ENCODE results near the gene TRAPPC4.
"Not testable (repeated sequence)": the region's sequence is repeated elsewhere in the genome, so short reads cannot be mapped to it uniquely, and the experiment has no call there.

The TRAPPC4 gene

GRCh38 chr11:119006656-119007055 is 11.9 kb upstream of the TRAPPC4 start:
- no peak for DNase-seq
- in situ Hi-C loops (cut with HindIII; ENCODE audit: low pct_ligation_motif_present, low pct_unique_long_range_greater_than_20kb, low sequenced_read_pairs): no loop called here

DNA sequence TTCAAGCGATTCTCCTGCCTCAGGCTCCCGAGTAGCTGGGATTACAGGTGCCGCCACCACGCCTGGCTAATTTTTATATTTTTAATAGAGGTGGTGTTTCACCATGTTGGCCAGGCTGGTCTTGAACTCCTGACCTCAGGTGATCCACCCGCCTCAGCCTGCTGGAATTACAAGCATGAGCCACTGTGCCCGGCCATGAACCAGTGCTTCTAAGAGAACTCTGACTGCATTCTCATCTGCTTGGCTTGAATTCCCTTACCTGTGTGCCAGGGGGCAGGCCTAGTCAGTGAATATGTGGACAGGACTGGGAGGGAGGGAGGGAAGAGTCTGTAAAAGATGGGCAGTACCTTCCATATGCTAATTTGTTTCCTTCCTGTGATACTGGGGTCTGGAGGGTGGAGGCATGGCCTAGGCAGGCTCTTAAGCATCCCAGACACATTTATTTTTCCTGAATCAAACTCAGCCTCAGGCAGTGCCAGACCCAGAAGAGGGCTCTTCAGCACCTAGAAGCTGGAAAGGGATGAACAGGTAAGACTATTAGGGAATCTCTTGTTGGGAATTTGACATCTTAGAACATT is 7.0 kb upstream of the TRAPPC4 start:
- in situ Hi-C loops (cut with HindIII; ENCODE audit: low pct_ligation_motif_present, low pct_unique_long_range_greater_than_20kb, low sequenced_read_pairs): no loop called here
- DNase-seq: no peak

- in situ Hi-C loops (cut with HindIII; ENCODE audit: low pct_ligation_motif_present, low pct_unique_long_range_greater_than_20kb, low sequenced_read_pairs): no loop called here
These were observed 5.9 kb upstream of the TRAPPC4 start for GRCh38 chr11:119012629-119013170.

GRCh38 chr11:119014209-119014924 is 4.2 kb upstream of the TRAPPC4 start:
- no peak for DNase-seq
- in situ Hi-C loops (cut with HindIII; ENCODE audit: low pct_ligation_motif_present, low pct_unique_long_range_greater_than_20kb, low sequenced_read_pairs): no loop called here

More at GRCh38 chr11:119012629-119013170, 5.9 kb upstream of the TRAPPC4 start:
- DNase-seq: no peak

DNA sequence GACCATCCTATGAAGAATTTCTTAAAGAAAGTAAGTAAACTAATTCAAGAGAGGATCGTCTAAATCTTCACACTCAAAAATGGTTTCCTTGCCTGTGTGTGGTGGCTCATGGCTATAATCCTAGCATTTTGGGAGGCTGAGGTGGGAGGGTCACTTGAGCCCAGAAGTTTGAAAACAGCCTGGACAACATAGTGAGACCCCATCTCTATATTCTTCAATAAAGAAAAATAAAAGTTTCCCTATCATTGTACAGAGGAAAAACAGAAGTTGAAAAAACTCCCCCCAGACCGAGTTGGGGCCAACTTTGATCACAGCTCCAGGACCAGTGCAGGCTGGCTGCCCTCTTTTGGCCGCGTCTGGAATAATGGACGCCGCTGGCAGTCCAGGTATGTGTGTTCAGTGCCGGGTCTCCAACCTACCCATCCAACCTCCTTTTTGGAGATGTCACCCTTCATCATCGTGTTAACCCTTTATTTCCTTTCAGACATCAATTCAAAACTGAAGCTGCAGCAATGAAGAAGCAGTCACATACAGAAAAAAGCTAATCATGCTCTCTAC is 3.4 kb upstream of the TRAPPC4 start:
- DNase-seq: no peak
- in situ Hi-C loops (cut with HindIII; ENCODE audit: low pct_ligation_motif_present, low pct_unique_long_range_greater_than_20kb, low sequenced_read_pairs): no loop called here

DNA sequence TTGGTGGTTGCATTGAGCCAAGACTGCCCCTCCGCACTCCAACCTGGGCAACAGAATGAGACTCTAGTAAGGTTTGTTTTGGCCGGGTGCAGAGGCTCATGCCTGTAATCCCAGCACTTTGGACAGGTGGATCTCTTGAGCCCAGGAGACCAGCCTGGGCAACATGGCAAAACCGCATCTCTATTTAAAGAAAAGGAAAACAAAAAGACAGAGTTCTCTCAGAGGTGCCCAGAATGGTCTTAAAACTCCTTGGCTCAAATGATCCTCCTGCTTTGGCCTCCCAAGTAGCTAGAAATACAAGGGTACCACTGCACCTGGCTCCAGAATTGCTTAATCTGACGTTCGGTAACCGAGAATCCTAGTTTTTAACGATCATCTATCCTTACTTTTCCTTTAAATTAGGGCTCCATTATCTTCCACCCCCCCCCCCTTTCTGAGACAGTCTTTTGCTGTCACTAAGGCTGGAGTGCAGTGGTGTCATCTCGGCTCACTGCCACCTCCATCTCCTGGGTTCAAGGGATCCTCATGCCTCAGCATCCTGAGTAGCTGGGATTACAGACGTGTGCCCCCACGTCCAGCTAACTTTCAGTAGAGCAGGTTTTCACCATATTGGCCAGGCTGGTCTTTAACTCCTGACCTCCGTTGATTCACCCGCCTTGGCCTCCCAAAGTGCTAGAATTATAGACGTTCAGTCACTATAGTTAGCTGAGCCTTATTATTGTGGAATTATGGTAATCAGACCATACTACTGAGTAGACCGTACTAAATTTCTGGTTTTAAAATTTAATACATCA is 2.2 kb upstream of the TRAPPC4 start:
- no peak for DNase-seq
- in situ Hi-C loops (cut with HindIII; ENCODE audit: low pct_ligation_motif_present, low pct_unique_long_range_greater_than_20kb, low sequenced_read_pairs): no loop called here

GRCh38 chr11:119017377-119017776 is 1.2 kb upstream of the TRAPPC4 start:
- DNase-seq; in situ Hi-C loops (cut with HindIII; ENCODE audit: low pct_ligation_motif_present, low pct_unique_long_range_greater_than_20kb, low sequenced_read_pairs): not testable (repeated sequence)

GRCh38 chr11:119019996-119020395 is 1.4 kb downstream of the TRAPPC4 start:
- DNase-seq: no peak
- in situ Hi-C loops (cut with HindIII; ENCODE audit: low pct_ligation_motif_present, low pct_unique_long_range_greater_than_20kb, low sequenced_read_pairs): no loop called here

DNA sequence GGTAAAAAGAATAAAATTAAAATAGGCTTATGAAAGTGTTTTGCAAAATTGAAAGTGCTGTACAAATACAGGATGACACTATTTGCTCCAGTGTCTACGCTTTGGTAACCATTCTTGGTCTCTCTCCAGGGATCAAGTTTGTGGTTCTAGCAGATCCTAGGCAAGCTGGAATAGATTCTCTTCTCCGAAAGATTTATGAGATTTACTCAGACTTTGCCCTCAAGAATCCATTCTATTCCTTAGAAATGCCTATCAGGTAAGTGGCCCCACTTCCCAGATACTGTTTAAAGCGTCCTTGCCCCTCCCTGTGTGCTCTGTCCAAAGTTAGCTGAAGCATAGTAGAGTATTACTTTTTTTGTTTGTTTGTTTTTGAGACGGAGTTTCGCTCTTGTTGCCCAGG is 3.1 kb downstream of the TRAPPC4 start:
- in situ Hi-C loops (cut with HindIII; ENCODE audit: low pct_ligation_motif_present, low pct_unique_long_range_greater_than_20kb, low sequenced_read_pairs): no loop called here
- no peak for DNase-seq

DNA sequence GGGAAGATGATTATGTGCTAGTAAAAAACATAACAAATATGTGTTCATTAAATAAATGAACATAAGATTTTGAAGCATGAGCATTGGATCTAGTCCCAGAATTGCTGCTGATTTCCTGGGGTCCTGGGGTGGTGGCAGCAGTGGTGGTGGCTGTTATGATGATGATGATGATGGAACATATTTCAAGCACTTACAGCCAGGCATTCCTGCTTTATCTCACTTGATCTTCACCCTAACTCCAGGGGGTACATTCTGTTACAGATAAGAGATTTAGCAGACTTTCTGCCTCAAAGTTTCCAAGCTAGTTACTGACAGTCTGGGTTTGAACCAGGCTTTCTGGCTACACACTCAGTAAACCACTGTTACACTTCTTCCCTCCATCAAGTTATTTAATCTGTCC is 5.2 kb downstream of the TRAPPC4 start:
- DNase-seq: no peak
- in situ Hi-C loops (cut with HindIII; ENCODE audit: low pct_ligation_motif_present, low pct_unique_long_range_greater_than_20kb, low sequenced_read_pairs): no loop called here

DNA sequence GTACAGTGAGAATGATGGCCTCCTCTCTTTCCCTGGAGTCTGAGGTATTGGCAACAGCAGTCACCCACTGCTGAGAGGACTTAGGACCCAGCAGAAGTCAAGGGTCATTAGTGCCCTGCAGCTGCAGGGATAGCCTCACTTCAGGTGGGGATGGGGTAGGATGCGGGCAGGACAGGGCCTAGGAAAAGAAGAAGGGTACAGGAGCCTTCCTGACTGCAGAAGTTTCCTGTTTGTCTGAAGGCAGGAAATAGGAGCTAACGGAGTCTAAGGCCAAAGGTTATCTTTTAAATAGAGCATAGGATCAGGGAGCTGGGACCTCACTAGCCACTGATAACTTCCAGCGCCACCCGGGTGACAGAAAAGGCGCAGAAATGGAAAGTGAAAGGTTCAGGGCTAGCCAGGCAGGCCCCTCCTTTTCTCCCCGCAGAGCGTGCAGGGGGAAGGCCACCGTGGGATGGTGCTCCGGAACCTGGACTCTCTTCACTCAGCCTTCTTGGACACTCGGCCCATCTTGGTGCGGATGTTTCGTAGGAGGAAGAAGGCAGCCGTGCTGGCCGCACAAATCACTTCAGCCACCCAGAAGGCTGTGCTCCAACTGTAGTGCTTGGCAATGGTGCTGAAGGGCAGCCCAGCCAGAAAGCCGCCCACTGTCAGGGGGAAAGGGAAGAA is 6.0 kb downstream of the TRAPPC4 start:
- in situ Hi-C loops (cut with HindIII; ENCODE audit: low pct_ligation_motif_present, low pct_unique_long_range_greater_than_20kb, low sequenced_read_pairs): no loop called here

GRCh38 chr11:119025099-119025473 is 6.5 kb downstream of the TRAPPC4 start:
- no peak for DNase-seq
- in situ Hi-C loops (cut with HindIII; ENCODE audit: low pct_ligation_motif_present, low pct_unique_long_range_greater_than_20kb, low sequenced_read_pairs): no loop called here

More for the DNA sequence above, 6.0 kb downstream of the TRAPPC4 start:
- no peak for DNase-seq

DNA sequence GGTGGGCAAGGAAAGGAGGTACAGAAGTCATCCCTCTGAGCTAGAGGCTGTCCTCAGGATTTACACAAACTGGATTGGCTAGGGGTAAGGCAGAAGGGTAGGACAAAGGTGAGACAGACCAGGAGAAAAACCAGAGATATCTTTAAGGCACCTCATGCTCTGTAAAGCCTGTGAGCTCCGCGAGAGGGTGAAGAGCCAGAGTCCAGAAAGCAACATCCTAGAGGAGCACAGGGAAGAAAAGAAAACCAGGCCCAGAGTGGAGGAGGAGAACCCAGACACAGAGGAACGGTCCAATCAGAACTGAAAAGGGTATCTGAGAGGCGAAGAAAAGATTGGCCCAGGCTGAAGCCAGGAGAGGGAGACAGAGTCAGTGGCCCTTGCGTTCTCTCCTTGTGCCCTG is 7.0 kb downstream of the TRAPPC4 start:
- in situ Hi-C loops (cut with HindIII; ENCODE audit: low pct_ligation_motif_present, low pct_unique_long_range_greater_than_20kb, low sequenced_read_pairs): no loop called here
- no peak for DNase-seq

GRCh38 chr11:119025978-119026766 is 7.6 kb downstream of the TRAPPC4 start:
- no peak for DNase-seq
- in situ Hi-C loops (cut with HindIII; ENCODE audit: low pct_ligation_motif_present, low pct_unique_long_range_greater_than_20kb, low sequenced_read_pairs): no loop called here

- in situ Hi-C loops (cut with HindIII; ENCODE audit: low pct_ligation_motif_present, low pct_unique_long_range_greater_than_20kb, low sequenced_read_pairs): no loop called here
- DNase-seq: no peak
These were observed 8.4 kb downstream of the TRAPPC4 start for GRCh38 chr11:119026970-119027369.

GRCh38 chr11:119027561-119028345 is 9.2 kb downstream of the TRAPPC4 start:
- in situ Hi-C loops (cut with HindIII; ENCODE audit: low pct_ligation_motif_present, low pct_unique_long_range_greater_than_20kb, low sequenced_read_pairs): no loop called here

GRCh38 chr11:119028346-119029068 is 9.9 kb downstream of the TRAPPC4 start:
- no peak for DNase-seq
- in situ Hi-C loops (cut with HindIII; ENCODE audit: low pct_ligation_motif_present, low pct_unique_long_range_greater_than_20kb, low sequenced_read_pairs): no loop called here

More at GRCh38 chr11:119027561-119028345, 9.2 kb downstream of the TRAPPC4 start:
- DNase-seq: no peak
